OCI-LY7 (cell line): Measurements from ENCODE around the gene SMIM8.
"Not testable (repeated sequence)": the region's sequence is repeated elsewhere in the genome, so short reads cannot be mapped to it uniquely, and the experiment has no call there.

Experiments
- CTCF ChIP-seq: fragments of 200-600 bp; sonication (generic); conservative IDR thresholded peaks from 2 replicates; pipeline ENCODE4 v1.5.1; 2014; ENCODE audit warnings: mild to moderate bottlenecking, antibody characterized with exemption, low read length, moderate library complexity, mixed read lengths
- EZH2phosphoT487 ChIP-seq: fragments of 200-600 bp; sonication (generic); IDR thresholded peaks from 2 replicates; pipeline ENCODE4 v1.6.1; 2018; ENCODE audit warnings: low read depth, borderline replicate concordance, mild to moderate bottlenecking, mixed run types, antibody characterized with exemption, low read length, moderate library complexity, mixed read lengths

- TF ChIP-seq CTCF, EZH2phosphoT487: not testable (repeated sequence)
Observed at GRCh38 chr6:87301277-87301676, 21.1 kb upstream of the SMIM8 start.
